NOMO-1 treated with dmso at 0.1 percent for 144 hours (cell line): Measurements from ENCODE around the gene MAST4.

Source experiments
- DNase-seq: peaks from one replicate; lab custom pipeline; 2025; ENCODE audit not compliant: unreplicated experiment; lab: John Stamatoyannopoulos, UW

MAST4 gene

DNA sequence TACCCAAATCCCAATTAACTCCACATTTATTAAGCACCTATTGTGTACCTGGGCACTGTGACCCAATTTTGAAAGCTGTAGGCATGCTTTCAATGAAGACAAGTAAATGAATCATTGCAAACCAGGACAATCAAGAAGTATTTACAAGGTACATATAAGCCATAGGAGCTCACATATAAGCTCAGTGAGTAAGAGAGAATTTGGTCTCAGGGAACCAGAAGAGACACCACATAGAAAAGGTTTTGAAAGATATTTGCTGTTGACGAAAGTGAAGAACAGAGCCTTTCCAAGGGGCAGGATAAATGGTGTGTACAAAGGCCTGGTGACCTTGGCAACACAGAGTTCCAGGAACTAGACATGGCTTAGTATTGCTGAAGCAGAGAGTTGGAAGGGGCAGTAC, 412.8 kb downstream of the MAST4 start:
- DNase-seq, result no peak

DNA sequence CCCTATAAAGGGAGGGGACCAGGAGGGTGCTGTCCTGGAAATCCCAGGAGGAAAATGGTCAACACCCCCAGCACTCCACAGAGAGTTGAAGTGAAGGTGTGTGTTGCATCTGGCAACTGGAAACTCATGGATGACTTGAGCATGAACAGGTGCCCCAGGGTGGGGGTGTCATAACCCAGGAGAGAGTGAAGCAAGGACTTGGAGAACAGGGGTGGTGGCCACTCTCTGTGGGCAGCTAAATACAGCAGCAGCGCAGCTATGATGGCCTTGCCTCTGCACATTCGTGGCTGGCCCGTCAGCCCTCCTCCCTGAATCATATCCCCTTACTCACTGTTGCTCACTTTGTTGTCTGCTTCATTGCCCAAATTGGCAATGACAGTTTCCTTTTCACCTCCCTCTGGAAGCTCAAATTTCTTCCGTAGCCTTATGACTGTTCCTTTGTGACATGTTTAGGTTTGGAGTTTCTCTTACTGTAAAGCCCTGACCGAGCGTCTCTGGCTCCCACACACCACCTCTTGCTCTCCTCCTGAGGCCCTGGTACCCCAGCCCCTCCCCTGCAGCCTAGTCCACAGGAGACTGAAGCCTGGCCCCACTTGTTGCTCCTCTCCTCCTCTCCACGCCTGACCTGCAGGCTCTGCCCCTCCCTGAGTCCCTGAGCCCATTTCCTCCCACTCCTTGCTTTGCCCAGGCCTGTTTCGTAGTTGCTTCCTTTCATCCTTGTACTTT, 414.7 kb downstream of the MAST4 start:
- no peak for DNase-seq

DNA sequence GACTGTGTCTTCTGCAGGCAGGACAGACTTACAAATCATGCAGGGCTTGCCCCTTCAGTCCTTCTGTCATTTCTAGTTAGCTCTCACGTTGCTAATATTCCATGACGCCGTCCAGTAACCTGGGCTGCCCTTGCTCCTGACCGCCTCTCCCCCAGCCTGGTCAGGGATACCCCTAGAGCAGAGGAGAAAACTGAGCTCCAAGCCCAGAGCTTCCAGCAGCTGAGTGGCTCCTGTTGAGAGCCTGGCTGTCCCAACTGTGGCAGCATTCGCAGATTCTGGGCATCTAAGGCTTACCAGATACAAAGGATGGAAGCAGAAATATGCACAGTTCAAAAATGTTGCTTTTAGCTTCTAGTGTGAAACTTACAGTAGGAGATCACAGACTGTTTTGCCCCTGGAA, 415.2 kb downstream of the MAST4 start:
- DNase-seq, result no peak

- no peak for DNase-seq
Measured at GRCh38 chr5:67012171-67012570, 416.0 kb downstream of the MAST4 start.

- no peak for DNase-seq
Measured at GRCh38 chr5:67013719-67014118, 417.5 kb downstream of the MAST4 start.

DNA sequence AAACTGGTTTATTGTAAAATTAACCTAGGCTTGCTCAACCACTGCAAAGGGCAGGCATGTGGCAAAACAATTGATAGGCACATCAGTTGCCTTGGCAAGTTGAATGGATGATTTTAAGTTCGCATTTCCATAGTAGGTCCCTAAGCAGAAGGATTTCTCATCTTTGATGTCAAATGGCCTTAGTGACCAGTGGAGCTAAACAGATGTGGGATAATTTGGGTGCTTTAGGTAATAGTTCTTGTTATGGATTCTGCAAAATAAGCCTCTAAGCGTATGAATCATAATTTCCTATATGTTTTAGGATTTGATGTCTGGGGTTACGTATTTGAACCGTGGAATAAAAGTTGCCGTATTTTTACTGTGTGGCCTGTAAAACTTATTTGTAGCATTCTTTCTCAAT, 418.0 kb downstream of the MAST4 start:
- no peak for DNase-seq

DNA sequence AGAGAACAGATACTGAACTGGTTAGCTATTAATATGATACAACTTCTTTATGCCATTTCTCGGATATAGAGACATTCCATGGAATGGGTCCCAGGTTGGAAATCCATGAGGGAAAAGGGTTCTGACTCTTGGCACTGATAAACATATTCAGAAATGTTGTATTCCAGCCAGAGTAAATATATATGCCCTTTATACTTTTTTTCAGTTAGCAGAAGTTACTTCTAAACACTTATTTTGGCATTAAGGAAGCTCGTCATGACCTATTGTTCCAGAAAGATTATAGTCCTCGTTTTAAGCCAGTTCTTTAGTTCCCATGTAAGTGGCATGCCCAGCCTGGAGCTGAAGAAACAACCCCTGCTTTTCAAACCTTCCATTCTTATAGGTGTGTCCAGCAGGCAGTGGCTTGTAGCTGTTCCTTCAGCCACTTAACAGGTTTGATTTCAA, 418.8 kb downstream of the MAST4 start:
- DNase-seq, result no peak

DNA sequence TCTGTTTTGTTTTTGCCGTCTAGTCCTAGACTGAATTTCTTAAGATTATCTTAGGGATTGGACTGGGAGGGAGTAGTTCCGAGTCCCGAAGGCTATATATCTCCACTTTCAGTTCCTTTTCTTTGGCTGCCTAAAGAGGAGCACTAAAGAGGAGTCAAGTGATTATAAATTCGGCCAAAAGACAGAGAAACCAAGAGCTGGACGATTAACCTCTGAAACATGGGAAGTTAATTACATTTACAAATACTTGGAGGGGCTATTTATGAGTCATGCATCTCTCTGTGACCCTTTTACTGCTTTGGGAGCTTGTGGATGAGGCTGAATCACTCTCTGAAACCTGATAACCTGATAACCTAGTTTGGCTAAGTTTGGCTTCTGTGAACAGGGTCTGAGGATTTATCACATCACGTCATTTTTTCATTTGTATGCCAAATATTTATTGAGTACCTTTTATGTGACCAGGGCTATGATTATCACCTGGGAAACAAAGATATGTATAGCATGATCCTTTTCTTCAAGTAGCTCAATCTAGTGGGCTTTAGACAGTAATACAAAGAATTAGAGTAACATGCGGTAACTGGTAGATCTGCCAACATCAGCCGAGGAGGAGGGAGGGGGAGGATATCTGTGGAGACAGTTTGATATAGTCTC, 419.5 kb downstream of the MAST4 start:
- peak; percentile 8 for DNase-seq

DNA sequence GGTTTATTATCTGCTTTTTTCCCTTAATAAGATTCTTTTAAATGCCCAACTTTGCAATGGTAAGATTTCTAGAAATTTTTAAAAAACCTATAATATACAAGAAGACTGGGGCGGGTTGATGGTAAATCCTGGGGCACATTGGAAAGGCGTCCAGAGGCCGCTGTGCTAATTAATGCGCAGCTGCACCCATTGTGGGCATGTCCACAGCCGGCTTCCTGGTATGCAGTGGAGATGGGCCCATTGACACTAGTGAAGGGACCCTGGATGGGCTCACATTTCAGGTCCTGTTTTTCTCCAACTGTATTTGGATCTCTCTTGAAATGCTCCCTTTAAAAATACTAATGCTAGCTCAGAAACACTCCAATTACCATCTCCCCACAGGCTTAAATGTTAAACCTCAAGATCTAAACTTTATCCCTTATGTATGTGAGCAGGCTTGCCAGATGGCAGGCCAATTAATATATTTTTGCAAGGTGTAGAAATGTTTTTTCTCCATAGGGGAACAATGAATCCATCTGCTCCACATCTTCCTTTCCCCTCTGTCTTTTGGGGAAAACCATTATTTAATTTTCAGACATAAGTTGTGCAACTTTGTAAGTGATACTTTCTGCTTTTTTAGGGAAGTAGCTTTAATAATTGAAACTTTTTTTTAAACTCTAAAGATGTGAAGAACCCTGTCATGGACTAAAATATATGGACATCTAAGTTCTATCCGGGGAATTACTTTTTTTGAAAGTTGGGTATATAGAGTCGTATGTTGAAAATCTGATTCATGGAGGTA, 423.1 kb downstream of the MAST4 start:
- no peak for DNase-seq

DNA sequence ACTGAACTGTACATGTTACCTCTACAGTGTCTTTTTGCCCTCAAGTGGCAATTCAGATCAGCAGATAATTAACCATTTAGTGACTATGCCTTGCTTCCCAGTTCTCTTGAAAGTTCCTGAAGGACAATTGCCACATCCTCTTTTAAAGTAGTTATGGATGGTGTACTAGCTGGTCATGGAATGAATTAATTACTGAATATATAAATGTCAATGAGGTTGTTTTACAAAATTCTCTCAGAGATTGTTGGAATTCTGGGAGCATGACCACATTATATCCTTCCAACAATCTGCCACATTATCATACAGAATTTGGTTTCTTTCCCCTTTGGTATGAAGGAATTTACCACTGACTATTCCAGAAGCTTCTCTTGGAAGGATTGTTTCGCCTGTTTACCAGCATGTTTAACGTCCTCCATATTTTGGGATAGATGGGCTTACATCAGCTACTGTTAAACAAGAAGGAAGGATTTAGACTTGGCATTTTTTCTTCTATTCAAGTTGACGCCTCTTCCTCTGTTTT, 424.0 kb downstream of the MAST4 start:
- DNase-seq, result no peak

- no peak for DNase-seq
Measured at GRCh38 chr5:67021031-67021430, 424.8 kb downstream of the MAST4 start.

GRCh38 chr5:67021521-67021920, 425.3 kb downstream of the MAST4 start:
- no peak for DNase-seq

GRCh38 chr5:67021962-67022361, 425.8 kb downstream of the MAST4 start:
- DNase-seq, result no peak

DNA sequence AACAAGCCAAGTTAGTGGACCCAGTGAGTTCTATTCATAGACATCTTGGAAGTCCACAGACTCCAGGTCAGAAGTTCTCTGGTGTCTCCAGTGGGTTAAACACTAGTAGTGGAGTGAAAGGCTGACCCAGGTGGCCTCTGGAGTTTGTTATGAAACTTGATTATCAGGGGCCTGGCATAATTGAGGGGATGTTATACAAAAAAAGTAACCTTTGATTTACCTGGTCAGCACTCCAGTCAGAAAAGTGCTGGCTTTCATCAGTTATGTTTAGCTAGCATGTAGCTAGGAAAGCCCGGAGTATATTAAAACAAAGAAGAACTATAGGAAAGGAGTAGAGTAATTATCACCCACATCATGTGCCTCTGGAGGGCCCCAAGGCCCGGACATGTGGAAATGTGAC, 429.3 kb downstream of the MAST4 start:
- DNase-seq, result no peak

DNA sequence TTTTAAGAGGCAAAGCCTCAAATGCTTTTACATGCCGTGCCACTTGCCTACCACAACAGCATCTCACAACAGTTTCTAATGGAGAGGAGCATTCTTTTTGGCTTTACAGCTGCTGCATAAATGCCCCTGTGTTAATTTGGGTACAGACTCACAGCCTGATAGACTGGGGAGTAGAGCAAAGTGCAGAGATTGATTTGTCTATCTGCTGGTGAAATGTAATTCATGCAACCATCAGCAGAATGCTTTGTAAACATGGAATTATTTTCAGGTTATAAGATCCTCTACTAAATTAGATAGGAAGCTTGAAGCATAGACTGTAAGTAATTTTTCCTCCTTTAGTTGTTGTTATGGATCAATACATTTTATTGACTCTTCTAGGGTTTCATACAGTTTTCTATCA, 430.1 kb downstream of the MAST4 start:
- no peak for DNase-seq

DNA sequence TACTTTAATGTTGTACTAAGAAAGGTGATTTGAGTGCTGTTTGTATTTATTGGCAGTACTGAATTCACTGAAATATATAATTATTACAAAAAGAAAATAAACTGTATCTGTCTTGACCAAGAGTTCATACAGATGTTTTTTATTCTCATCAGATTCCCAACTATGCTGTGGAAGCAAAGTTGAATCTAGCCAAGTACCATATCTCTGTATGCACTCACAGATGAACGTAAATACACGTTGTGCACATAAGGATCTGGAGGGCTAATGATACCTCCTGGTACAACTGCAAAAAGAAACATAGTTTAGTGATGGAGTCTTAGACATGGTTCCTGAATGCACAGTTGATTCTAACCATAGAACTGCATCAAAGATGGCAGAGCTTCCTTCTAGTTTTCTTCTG, 431.0 kb downstream of the MAST4 start:
- no peak for DNase-seq

GRCh38 chr5:67028371-67028770, 432.2 kb downstream of the MAST4 start:
- DNase-seq, result no peak

GRCh38 chr5:67028941-67029340, 432.7 kb downstream of the MAST4 start:
- no peak for DNase-seq

GRCh38 chr5:67029481-67029880, 433.3 kb downstream of the MAST4 start:
- no peak for DNase-seq

GRCh38 chr5:67030289-67031056, 434.3 kb downstream of the MAST4 start:
- no peak for DNase-seq

DNA sequence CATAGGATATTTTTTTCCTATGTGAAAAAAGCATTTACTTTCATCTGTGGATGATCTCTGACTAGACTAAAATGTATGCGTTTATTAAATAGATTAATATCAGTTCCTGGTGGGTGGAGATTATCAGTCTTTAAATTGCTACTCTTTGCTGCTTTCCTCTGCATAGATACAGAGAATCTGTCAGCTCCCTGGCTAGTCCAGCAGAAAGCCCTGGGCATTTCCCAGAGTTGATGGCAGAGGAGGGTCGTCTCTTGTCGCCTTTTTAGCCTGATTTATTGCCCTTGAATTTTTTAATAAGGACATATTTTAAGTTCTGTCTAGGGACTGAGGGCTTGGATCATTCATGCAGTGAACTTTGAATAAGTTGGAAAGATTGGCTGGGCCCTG, 434.9 kb downstream of the MAST4 start:
- DNase-seq, result no peak
